Measurements from ENCODE around the gene CDH20.

DNA sequence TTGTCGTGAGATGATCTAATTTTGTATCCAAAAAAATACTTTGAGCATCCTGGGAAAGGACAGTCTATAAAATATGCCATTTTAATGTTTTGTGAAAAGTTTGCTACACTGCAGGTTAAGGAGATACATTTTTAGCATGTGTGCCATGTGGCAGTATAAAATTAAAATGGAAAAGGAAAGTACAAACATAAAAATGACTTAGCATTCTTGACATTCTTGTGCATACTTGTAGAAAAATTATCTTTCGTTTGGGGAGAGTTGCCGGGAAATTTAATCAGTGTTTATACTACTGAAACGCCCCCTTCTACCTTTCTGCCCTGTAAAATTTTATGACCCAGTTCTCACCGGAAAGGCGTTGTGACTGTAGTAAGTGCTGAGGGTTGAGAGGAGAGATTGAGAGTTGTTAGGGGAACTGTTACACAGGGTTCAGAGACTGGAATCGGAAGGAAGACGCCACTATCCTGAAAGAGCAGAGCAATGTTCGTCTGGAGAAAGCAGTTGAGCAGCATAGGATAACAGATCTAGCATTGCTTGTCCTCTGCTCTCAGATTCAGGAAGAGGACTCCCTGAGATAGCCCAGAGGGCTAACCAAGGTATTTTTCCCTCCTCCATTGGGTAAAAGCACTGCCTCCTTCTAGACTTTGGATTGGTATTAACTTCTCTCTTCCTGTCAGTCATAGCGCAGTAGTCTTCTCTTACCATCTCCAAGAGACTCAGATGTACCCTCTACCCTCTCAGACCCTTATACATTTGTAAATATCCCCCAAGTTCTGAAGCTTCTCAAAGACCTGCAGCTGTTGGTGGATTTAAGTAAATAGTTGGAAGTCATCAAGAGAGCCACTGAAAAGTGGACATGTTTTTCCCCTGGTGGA lies 2.7 kb downstream of the CDH20 start:
- TF ChIP-seq, protein P1, sequence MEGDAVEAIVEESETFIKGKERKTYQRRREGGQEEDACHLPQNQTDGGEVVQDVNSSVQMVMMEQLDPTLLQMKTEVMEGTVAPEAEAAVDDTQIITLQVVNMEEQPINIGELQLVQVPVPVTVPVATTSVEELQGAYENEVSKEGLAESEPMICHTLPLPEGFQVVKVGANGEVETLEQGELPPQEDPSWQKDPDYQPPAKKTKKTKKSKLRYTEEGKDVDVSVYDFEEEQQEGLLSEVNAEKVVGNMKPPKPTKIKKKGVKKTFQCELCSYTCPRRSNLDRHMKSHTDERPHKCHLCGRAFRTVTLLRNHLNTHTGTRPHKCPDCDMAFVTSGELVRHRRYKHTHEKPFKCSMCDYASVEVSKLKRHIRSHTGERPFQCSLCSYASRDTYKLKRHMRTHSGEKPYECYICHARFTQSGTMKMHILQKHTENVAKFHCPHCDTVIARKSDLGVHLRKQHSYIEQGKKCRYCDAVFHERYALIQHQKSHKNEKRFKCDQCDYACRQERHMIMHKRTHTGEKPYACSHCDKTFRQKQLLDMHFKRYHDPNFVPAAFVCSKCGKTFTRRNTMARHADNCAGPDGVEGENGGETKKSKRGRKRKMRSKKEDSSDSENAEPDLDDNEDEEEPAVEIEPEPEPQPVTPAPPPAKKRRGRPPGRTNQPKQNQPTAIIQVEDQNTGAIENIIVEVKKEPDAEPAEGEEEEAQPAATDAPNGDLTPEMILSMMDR (IDR thresholded peaks at IDR 0.05): no peak
- TF ChIP-seq POLR2AphosphoS5 (IDR thresholded peaks at IDR 0.05): no peak

Measured in stomach (tissue), 4 donors.